Measurements from ENCODE around the gene MACF1.

- TF ChIP-seq POLR2AphosphoS5 (IDR thresholded peaks at IDR 0.05; ENCODE audit: low read depth, low read length) (no peak), POLR2A (IDR thresholded peaks at IDR 0.05; ENCODE audit: low read depth, low read length) (no peak), TAF1 (IDR thresholded peaks at IDR 0.05; ENCODE audit: borderline replicate concordance, low read depth, low read length) (no peak)
These were observed 220.7 kb downstream of the MACF1 start for GRCh38 chr1:39425151-39425550.
